GM12892 (cell line): Measurements from ENCODE around the gene RBMX2. TPM values are rescaled to one million over a fixed set of nuclear protein-coding genes. Genes with fewer than 3 reads are reported as not detected.
"Not testable (repeated sequence)": the region's sequence is repeated elsewhere in the genome, so short reads cannot be mapped to it uniquely, and the experiment has no call there.

ENCODE experiments used
- DNase-seq: peaks from one replicate; pipeline ENCODE4 v3.0.0; 2011; ENCODE audit not compliant: insufficient read length
- FAIRE-seq: peaks from 2 replicates; lab custom pipeline; 2011; peaks lifted over from hg19 to GRCh38; lab: Jason Lieb, UNC
- POLR2A ChIP-seq: IDR thresholded peaks from 2 replicates; pipeline ENCODE4 v1.6.1; 2011; ENCODE audit warnings: low read depth, low read length, control low read depth
- POLR2AphosphoS5 ChIP-seq: IDR thresholded peaks from 2 replicates; pipeline ENCODE4 v1.6.1; 2011; ENCODE audit warnings: low read depth, low read length, control low read depth
- TAF1 ChIP-seq: IDR thresholded peaks from 2 replicates; pipeline ENCODE4 v1.6.1; 2011; ENCODE audit warnings: low read depth, mild to moderate bottlenecking, control low read depth, low read length, borderline replicate concordance
- polyA plus RNA-seq: library from polyadenylated mRNA; unstranded; fragments of >200 nt; gene quantifications from one replicate; pipeline ENCODE4 v1.2.1, GENCODE V29; 2012; ENCODE audit warnings: missing spikeins, inconsistent platforms; ENCODE audit not compliant: missing spikeins

RBMX2 gene, protein sequence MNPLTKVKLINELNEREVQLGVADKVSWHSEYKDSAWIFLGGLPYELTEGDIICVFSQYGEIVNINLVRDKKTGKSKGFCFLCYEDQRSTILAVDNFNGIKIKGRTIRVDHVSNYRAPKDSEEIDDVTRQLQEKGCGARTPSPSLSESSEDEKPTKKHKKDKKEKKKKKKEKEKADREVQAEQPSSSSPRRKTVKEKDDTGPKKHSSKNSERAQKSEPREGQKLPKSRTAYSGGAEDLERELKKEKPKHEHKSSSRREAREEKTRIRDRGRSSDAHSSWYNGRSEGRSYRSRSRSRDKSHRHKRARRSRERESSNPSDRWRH
- polyA plus RNA-seq, result 32.1 TPM

- DNase-seq, result peak; percentile 72
- TF ChIP-seq TAF1 (no peak), POLR2AphosphoS5 (peak; percentile 69), POLR2A (peak; percentile 73)
- peak; percentile 90 for FAIRE-seq
Measured at GRCh38 chrX:130401415-130402207, at the start of gene RBMX2. Gene RBMX2 (plus strand): TSS chrX:130401987. CDS start chrX:130402033, 46 bp downstream.

- DNase-seq, FAIRE-seq: not testable (repeated sequence)
Measured at GRCh38 chrX:130352050-130352449, 49.7 kb upstream of the RBMX2 start.

GRCh38 chrX:130376077-130376476 lies 25.7 kb upstream of the RBMX2 start:
- DNase-seq, result no peak
- no peak for FAIRE-seq
- TF ChIP-seq POLR2A, result no peak
- TF ChIP-seq TAF1, result no peak
- no peak for TF ChIP-seq POLR2AphosphoS5

DNA sequence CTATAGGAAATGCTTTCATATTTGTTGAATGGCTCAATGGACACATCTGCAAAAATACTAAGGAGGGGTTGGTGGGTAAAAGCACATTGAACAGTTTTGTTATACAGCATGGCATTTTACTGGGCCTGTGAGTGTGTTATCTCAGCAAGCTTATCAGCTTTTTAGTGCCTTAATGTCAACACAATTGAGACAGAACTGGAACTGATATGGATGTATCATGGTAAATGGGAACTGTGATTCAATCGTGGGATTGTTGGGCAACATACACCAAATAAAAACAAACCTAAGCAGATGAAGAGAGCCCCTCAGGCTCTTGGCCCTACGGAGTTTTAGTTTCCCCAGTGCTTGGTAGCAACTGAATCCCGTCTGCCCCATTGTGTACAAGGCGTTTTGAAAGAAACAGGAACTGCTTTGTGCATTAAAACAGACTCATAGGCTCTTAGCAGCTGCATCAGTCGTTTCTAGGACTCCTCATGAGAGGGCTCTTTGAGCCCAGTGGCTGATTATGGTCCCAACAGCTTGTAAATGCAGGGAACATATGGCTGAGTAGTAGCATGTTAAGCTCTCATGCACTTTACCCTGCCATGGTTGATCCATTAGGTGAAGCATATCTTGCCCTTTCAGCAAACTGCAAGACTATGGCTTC lies 23.6 kb upstream of the RBMX2 start:
- no peak for DNase-seq
- no peak for FAIRE-seq

DNA sequence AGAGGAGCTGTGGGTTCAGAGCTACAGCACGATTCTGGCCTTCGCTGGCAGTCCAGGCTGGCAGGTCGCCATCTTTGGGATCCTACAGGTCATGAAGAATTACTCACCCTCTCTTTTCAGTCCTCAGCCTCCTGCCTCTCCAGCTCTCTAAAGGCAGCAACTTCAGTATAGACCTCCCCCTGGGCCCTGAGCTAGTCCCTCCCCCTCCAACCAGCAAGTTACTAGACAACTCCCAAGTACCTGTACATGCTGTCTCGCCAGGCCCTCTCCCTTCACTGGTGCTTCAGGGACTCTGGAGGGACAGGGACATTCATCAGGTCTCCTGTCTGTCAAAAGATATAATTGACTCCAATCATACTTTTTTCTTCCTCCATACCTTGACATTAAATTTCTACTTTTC lies 16.3 kb upstream of the RBMX2 start, which contains the start of gene GPR119:
Gene GPR119, minus strand, starts transcription at position 155 of the 400 bp plus-strand sequence. CDS start 227 bp downstream, outside the sequence.
- TF ChIP-seq POLR2AphosphoS5 (no peak), POLR2A (no peak), TAF1 (no peak)
- no peak for FAIRE-seq

More for the DNA sequence above, 23.6 kb upstream of the RBMX2 start:
- TF ChIP-seq POLR2A, result no peak
- no peak for TF ChIP-seq POLR2AphosphoS5
- no peak for TF ChIP-seq TAF1

DNA sequence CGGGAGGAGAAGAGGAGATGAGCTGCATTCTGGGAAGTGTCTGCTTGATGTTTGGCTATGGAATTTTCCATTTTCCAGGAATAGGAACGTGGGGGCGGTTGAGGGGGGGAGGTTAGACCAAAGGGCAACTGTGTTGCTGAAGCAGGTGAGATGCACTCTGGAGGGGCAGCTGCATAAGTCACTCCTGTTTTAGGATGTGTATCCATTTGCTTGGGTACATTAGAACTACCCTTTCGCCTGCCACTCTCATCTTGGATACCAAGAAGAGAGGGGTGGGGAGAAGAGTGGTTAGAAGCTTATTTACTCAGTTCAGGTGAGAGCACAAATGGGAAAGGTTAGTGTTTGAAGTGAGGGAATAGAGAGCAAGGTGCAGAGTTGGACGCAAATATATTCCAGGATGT lies 15.4 kb upstream of the RBMX2 start:
- no peak for FAIRE-seq
- DNase-seq, result no peak
- TF ChIP-seq TAF1 (no peak), POLR2AphosphoS5 (no peak), POLR2A (no peak)

More for the DNA sequence above, 16.3 kb upstream of the RBMX2 start, which contains the start of gene GPR119:
- no peak for DNase-seq

DNA sequence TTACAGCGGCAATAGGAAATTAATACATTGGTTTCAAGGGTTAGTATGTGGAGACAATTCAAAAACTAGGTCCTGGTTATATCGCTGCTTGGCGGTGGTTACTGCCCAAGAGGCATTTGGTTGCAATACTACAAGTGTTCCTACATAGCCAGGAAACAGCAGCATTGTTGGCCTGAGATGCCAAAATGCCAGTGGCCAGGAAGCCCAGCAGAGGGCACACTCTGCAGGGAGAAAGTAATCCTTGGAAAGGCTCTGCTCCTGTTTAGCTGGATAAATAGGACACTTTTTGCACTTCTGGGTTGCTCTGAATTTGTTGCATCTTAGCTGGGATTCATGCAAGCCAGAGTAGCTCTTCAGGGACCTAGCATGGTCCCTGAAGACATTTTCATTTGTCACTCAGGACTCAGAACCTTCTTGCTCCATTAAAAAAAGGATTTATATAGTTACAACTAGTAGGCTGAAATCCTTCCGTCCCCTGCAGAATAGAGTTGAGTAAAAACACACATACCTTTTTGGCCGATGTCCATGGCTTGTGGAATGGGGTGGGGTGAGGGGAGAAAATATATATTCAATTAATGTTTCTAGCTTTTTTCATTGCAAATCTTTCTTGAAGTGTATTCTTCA lies 8.2 kb upstream of the RBMX2 start:
- no peak for FAIRE-seq
- DNase-seq, result no peak
- TF ChIP-seq POLR2AphosphoS5 (no peak), POLR2A (no peak), TAF1 (no peak)

- no peak for DNase-seq
- no peak for FAIRE-seq
- TF ChIP-seq TAF1, result no peak
- TF ChIP-seq POLR2AphosphoS5, result no peak
- no peak for TF ChIP-seq POLR2A
Measured at GRCh38 chrX:130395341-130395740, 6.4 kb upstream of the RBMX2 start.

DNA sequence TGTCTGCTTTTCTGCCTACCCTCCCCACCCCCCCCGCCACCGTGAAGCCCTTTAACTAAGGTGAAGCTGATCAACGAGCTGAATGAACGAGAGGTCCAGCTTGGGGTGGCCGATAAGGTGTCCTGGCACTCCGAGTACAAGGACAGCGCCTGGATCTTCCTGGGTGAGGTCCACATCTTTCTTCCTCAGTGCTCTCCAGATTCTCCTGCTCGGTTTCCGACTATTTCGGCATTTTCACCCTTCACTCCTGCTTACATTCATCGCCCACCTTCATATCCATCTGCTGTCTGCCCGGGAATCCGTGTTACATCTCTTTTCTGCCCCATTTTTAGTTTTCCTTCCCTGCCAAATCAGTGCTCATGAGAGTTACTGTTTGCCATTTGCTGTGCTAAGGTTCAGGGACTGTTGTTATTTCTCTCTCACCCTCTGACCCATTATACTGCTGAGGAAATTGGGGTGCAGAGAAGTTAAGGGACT lies 459 bp downstream of the RBMX2 start:
- FAIRE-seq, result no peak
- no peak for TF ChIP-seq TAF1
- TF ChIP-seq POLR2A, result no peak
- no peak for TF ChIP-seq POLR2AphosphoS5

DNA sequence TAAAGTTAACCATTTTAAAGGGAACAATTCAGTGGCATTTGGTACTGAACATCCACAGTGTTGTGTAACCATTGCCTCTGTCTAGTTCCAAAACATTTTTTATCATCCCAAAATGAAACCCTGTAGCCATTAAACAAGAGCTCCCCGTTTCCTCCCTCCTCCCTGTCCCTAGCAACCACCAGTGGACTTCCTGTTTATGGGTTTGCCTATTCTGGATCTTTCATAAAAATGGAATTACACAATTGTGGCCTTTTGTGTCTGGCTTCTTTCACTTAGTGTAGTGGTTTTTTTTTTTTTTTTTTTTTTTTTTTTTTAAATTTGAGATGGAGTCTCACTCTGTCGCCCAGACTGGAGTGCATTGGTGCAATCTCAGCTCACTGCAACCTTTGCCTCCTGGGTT lies 11.6 kb downstream of the RBMX2 start:
- no peak for DNase-seq
- no peak for FAIRE-seq
- TF ChIP-seq POLR2A, result no peak
- no peak for TF ChIP-seq POLR2AphosphoS5
- TF ChIP-seq TAF1, result no peak

More for the DNA sequence above, 459 bp downstream of the RBMX2 start:
- DNase-seq, result no peak
